HG03175 (cell line): ENCODE data around the gene OVCH2.

ENCODE experiments used
- ATAC-seq: cut with Tn5 transposase; IDR thresholded peaks from one replicate; pipeline ENCODE4 v1.9.1; 2021; ENCODE audit warnings: mild to moderate bottlenecking, moderate library complexity; ENCODE audit not compliant: unreplicated experiment

The OVCH2 gene

GRCh38 chr11:7643314-7643713, 63.0 kb downstream of the OVCH2 start:
- no peak for ATAC-seq

GRCh38 chr11:7642747-7643146, 63.5 kb downstream of the OVCH2 start:
- ATAC-seq: no peak

GRCh38 chr11:7640816-7641215, 65.5 kb downstream of the OVCH2 start:
- no peak for ATAC-seq

- no peak for ATAC-seq
These were observed 66.6 kb downstream of the OVCH2 start for GRCh38 chr11:7639643-7640025.
